ENCODE results near the gene SFTPB. TPM values are rescaled to one million over a fixed set of nuclear protein-coding genes. Genes with fewer than 3 reads are reported as not detected.

SFTPB gene
- total RNA-seq, 1 donor from 2014 or later = not detected

DNA sequence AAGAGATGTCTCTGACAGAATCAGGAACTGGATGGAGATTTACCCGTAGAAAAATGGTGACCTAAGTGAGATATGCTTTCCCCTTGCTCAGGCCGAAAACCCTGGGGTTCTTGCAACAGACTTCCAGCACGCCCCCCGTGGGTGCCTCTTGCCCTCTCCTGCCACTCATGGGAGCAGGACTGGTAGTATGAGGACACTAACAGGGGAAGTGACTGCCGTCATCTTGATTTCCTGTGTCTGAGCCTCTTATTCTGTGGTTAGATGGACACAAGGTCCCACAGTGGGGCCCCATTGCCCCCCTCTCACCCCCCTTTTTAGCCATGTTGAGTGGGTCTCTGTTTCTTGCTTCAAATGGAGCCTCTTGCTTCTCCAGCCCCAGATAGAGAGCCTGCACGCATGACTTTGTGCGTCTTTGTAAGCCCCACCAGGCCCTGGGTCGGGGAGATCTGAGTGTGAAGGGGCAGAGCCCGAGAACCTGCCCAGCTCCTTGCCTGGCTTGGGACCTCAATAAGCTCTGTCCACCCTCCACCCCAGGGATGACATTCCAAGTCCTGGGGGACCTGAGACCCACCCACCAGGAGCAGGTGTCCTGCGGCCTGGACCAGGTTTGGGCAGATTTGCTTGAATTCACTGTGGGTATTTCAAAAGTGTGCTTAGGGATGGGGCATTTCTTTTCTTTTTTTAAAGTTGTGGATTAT, 38.7 kb upstream of the SFTPB start:
- H3K4me3 Mint-ChIP-seq (ENCODE audit: unreplicated experiment) = no peak overlapping the region
- TF ChIP-seq, protein P1, sequence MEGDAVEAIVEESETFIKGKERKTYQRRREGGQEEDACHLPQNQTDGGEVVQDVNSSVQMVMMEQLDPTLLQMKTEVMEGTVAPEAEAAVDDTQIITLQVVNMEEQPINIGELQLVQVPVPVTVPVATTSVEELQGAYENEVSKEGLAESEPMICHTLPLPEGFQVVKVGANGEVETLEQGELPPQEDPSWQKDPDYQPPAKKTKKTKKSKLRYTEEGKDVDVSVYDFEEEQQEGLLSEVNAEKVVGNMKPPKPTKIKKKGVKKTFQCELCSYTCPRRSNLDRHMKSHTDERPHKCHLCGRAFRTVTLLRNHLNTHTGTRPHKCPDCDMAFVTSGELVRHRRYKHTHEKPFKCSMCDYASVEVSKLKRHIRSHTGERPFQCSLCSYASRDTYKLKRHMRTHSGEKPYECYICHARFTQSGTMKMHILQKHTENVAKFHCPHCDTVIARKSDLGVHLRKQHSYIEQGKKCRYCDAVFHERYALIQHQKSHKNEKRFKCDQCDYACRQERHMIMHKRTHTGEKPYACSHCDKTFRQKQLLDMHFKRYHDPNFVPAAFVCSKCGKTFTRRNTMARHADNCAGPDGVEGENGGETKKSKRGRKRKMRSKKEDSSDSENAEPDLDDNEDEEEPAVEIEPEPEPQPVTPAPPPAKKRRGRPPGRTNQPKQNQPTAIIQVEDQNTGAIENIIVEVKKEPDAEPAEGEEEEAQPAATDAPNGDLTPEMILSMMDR (IDR thresholded peaks at IDR 0.05; ENCODE audit: partially characterized antibody, unreplicated experiment) = no peak
- H3K4me1 Mint-ChIP-seq (ENCODE audit: low read depth, unreplicated experiment) = no peaks in the 10 kb centered on the region
- DNase-seq = no peak
- H3K9me3 Mint-ChIP-seq (ENCODE audit: unreplicated experiment) = no peaks in the 10 kb centered on the region
- no peaks in the 10 kb centered on the region for H3K36me3 Mint-ChIP-seq (ENCODE audit: unreplicated experiment)
- no peaks in the 10 kb centered on the region for H3K27me3 Mint-ChIP-seq (ENCODE audit: unreplicated experiment)
- H3K27ac Mint-ChIP-seq (ENCODE audit: unreplicated experiment) = no peak overlapping the region

- no peak for DNase-seq
- H3K4me1 Mint-ChIP-seq (ENCODE audit: low read depth, unreplicated experiment) = no peaks in the 10 kb centered on the region
- H3K27ac Mint-ChIP-seq (ENCODE audit: unreplicated experiment) = no peak overlapping the region
- no peaks in the 10 kb centered on the region for H3K27me3 Mint-ChIP-seq (ENCODE audit: unreplicated experiment)
- H3K36me3 Mint-ChIP-seq (ENCODE audit: unreplicated experiment) = no peaks in the 10 kb centered on the region
- TF ChIP-seq, protein P1 (IDR thresholded peaks at IDR 0.05; ENCODE audit: partially characterized antibody, unreplicated experiment) = no peak
- H3K9me3 Mint-ChIP-seq (ENCODE audit: unreplicated experiment) = no peaks in the 10 kb centered on the region
- H3K4me3 Mint-ChIP-seq (ENCODE audit: unreplicated experiment) = no peak overlapping the region
Observed at GRCh38 chr2:85706063-85706462, 38.1 kb upstream of the SFTPB start.

DNA sequence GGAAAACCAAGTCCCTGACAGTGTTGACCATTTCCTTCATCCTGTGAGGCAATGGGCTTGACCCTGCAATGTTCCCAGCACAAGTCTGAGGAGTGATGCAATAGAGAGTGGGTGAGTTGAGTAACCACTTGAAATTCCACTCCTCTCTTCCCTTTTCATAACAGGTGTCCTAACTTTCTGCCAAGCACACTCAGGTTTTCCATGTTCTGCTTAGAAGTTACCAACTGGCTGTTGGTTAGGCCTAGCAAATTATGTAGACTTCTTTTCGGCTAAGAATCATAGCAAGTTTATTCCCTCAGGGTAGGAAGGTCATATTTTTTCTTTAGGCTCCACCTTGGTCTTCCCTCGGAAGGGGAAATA, 37.7 kb upstream of the SFTPB start:
- Mint-ChIP-seq H3K4me1 (ENCODE audit: low read depth, unreplicated experiment) (no peaks in the 10 kb centered on the region), H3K27me3 (ENCODE audit: unreplicated experiment) (no peaks in the 10 kb centered on the region), H3K27ac (ENCODE audit: unreplicated experiment) (no peak overlapping the region), H3K9me3 (ENCODE audit: unreplicated experiment) (no peaks in the 10 kb centered on the region), H3K36me3 (ENCODE audit: unreplicated experiment) (no peaks in the 10 kb centered on the region), H3K4me3 (ENCODE audit: unreplicated experiment) (no peak overlapping the region)
- DNase-seq = no peak
- TF ChIP-seq, protein P1 (IDR thresholded peaks at IDR 0.05; ENCODE audit: partially characterized antibody, unreplicated experiment) = no peak

GRCh38 chr2:85704800-85705679, 37.0 kb upstream of the SFTPB start:
- H3K27me3 Mint-ChIP-seq (ENCODE audit: unreplicated experiment) = no peaks in the 10 kb centered on the region
- H3K4me3 Mint-ChIP-seq (ENCODE audit: unreplicated experiment) = no peak overlapping the region
- TF ChIP-seq, protein P1 (IDR thresholded peaks at IDR 0.05; ENCODE audit: partially characterized antibody, unreplicated experiment) = no peak
- H3K36me3 Mint-ChIP-seq (ENCODE audit: unreplicated experiment) = no peaks in the 10 kb centered on the region
- no peak overlapping the region for H3K27ac Mint-ChIP-seq (ENCODE audit: unreplicated experiment)
- H3K4me1 Mint-ChIP-seq (ENCODE audit: low read depth, unreplicated experiment) = no peaks in the 10 kb centered on the region
- H3K9me3 Mint-ChIP-seq (ENCODE audit: unreplicated experiment) = no peaks in the 10 kb centered on the region
- DNase-seq = no peak

GRCh38 chr2:85704038-85704437, 36.0 kb upstream of the SFTPB start:
- Mint-ChIP-seq H3K27me3 (ENCODE audit: unreplicated experiment) (no peaks in the 10 kb centered on the region), H3K4me3 (ENCODE audit: unreplicated experiment) (no peak overlapping the region), H3K27ac (ENCODE audit: unreplicated experiment) (no peak overlapping the region), H3K36me3 (ENCODE audit: unreplicated experiment) (peaks cover 5% of the 10 kb centered on the region), H3K9me3 (ENCODE audit: unreplicated experiment) (no peaks in the 10 kb centered on the region), H3K4me1 (ENCODE audit: low read depth, unreplicated experiment) (no peaks in the 10 kb centered on the region)
- TF ChIP-seq, protein P1 (IDR thresholded peaks at IDR 0.05; ENCODE audit: partially characterized antibody, unreplicated experiment) = no peak
- DNase-seq = no peak

Measured in glutamatergic neuron (in vitro differentiated cells).